SKM-1 treated with dmso at 0.1 percent for 144 hours (cell line): ENCODE results near the gene TMEM45A.
"Not testable (repeated sequence)": the region's sequence is repeated elsewhere in the genome, so short reads cannot be mapped to it uniquely, and the experiment has no call there.

Experiments
- DNase-seq: peaks from one replicate; lab custom pipeline; 2025; ENCODE audit not compliant: unreplicated experiment; lab: John Stamatoyannopoulos, UW

The TMEM45A gene

GRCh38 chr3:100492059-100493006 is at the start of gene TMEM45A:
Gene TMEM45A (plus strand): TSS chr3:100492619. CDS start chr3:100555212, 62,593 bp downstream.
- peak; percentile 75 for DNase-seq

GRCh38 chr3:100443690-100444089 is 48.7 kb upstream of the TMEM45A start:
- no peak for DNase-seq

- DNase-seq = not testable (repeated sequence)
Measured at GRCh38 chr3:100447067-100447466, 45.4 kb upstream of the TMEM45A start.

- no peak for DNase-seq
Measured at GRCh38 chr3:100448079-100448478, 44.3 kb upstream of the TMEM45A start.

- DNase-seq = no peak
Measured at GRCh38 chr3:100449214-100449613, 43.2 kb upstream of the TMEM45A start.

- DNase-seq = no peak
Measured at GRCh38 chr3:100454677-100455076, 37.7 kb upstream of the TMEM45A start.

GRCh38 chr3:100455841-100456550 is 36.4 kb upstream of the TMEM45A start:
- DNase-seq = no peak

GRCh38 chr3:100456745-100457144 is 35.7 kb upstream of the TMEM45A start:
- DNase-seq = no peak

- DNase-seq = no peak
Measured at GRCh38 chr3:100457811-100458210, 34.6 kb upstream of the TMEM45A start.

- no peak for DNase-seq
Measured at GRCh38 chr3:100458814-100459213, 33.6 kb upstream of the TMEM45A start.

GRCh38 chr3:100463002-100463401 is 29.4 kb upstream of the TMEM45A start:
- DNase-seq = peak; percentile 56

- no peak for DNase-seq
Measured at GRCh38 chr3:100463646-100464155, 28.7 kb upstream of the TMEM45A start.

GRCh38 chr3:100465892-100466777 is 26.3 kb upstream of the TMEM45A start:
- DNase-seq = peak; percentile 58

- DNase-seq = no peak
Measured at GRCh38 chr3:100467133-100467532, 25.3 kb upstream of the TMEM45A start.

GRCh38 chr3:100468676-100469075 is 23.7 kb upstream of the TMEM45A start:
- DNase-seq = no peak

GRCh38 chr3:100470951-100471350 is 21.5 kb upstream of the TMEM45A start:
- DNase-seq = no peak

- no peak for DNase-seq
Measured at GRCh38 chr3:100471444-100471843, 21.0 kb upstream of the TMEM45A start.

GRCh38 chr3:100477851-100478360 is 14.5 kb upstream of the TMEM45A start:
- DNase-seq = not testable (repeated sequence)

- DNase-seq = not testable (repeated sequence)
Measured at GRCh38 chr3:100478521-100478920, 13.9 kb upstream of the TMEM45A start.

GRCh38 chr3:100480081-100480480 is 12.3 kb upstream of the TMEM45A start:
- DNase-seq = no peak

- DNase-seq = no peak
Measured at GRCh38 chr3:100482176-100482575, 10.2 kb upstream of the TMEM45A start.
